GM23248 (cell line): ENCODE results near the gene SLC4A1AP. TPM values are rescaled to one million over a fixed set of nuclear protein-coding genes. Genes with fewer than 3 reads are reported as not detected.

Experiments used
- DNase-seq: peaks from one replicate; pipeline ENCODE4 v3.0.0-alpha.2; 2015
- H2AFZ ChIP-seq: fragments of 200-600 bp; sonication (generic); 2 replicates; pipeline ENCODE4 v1.6.1; 2016; ENCODE audit warnings: antibody characterized with exemption
- H3F3A ChIP-seq: fragments of 200-600 bp; sonication (generic); 2 replicates; pipeline ENCODE4 v1.6.1; 2016; ENCODE audit warnings: mild to moderate bottlenecking, antibody characterized with exemption, mixed run types; ENCODE audit not compliant: insufficient read depth
- H3K27ac ChIP-seq: fragments of 200-600 bp; sonication (generic); 2 replicates; pipeline ENCODE4 v1.5.1; 2016; ENCODE audit warnings: mild to moderate bottlenecking
- H3K27me3 ChIP-seq: fragments of 200-600 bp; sonication (generic); replicated peaks from 2 replicates; pipeline ENCODE4 v1.6.1; 2016; ENCODE audit warnings: mild to moderate bottlenecking; ENCODE audit not compliant: insufficient read depth
- H3K36me3 ChIP-seq: fragments of 200-600 bp; sonication (generic); 2 replicates; pipeline ENCODE4 v1.6.1; 2016; ENCODE audit warnings: low read depth, mild to moderate bottlenecking
- H3K4me1 ChIP-seq: fragments of 200-600 bp; sonication (generic); 2 replicates; pipeline ENCODE4 v1.6.1; 2016; ENCODE audit warnings: mild to moderate bottlenecking; ENCODE audit not compliant: insufficient read depth
- H3K4me2 ChIP-seq: fragments of 200-600 bp; sonication (generic); one replicate; pipeline ENCODE4 v1.6.1; 2016; ENCODE audit warnings: mild to moderate bottlenecking; ENCODE audit not compliant: unreplicated experiment
- H3K4me3 ChIP-seq: fragments of 200-600 bp; sonication (generic); 2 replicates; pipeline ENCODE4 v1.5.1; 2016; ENCODE audit warnings: mild to moderate bottlenecking
- H3K79me2 ChIP-seq: fragments of 200-600 bp; sonication (generic); 2 replicates; pipeline ENCODE4 v1.6.1; 2016; ENCODE audit warnings: mild to moderate bottlenecking; ENCODE audit not compliant: insufficient read depth
- H3K9ac ChIP-seq: fragments of 200-600 bp; sonication (generic); 2 replicates; pipeline ENCODE4 v1.6.1; 2016; ENCODE audit warnings: mild to moderate bottlenecking
- H3K9me2 ChIP-seq: fragments of 200-600 bp; sonication (generic); 2 replicates; pipeline ENCODE4 v1.6.1; 2016; ENCODE audit warnings: mixed run types, mild to moderate bottlenecking, moderate library complexity; ENCODE audit not compliant: insufficient read depth
- H3K9me3 ChIP-seq: fragments of 200-600 bp; sonication (generic); one replicate; pipeline ENCODE4 v1.6.1; 2017; ENCODE audit warnings: low read depth
- H4K20me1 ChIP-seq: fragments of 200-600 bp; sonication (generic); 2 replicates; pipeline ENCODE4 v1.6.0; 2016; ENCODE audit not compliant: insufficient read depth
- EZH2 ChIP-seq: fragments of 200-600 bp; sonication (generic); IDR thresholded peaks from 2 replicates; pipeline ENCODE4 v1.6.1; 2018; ENCODE audit warnings: antibody characterized with exemption, mild to moderate bottlenecking; ENCODE audit not compliant: insufficient read depth, poor library complexity, severe bottlenecking
- EZH2phosphoT487 ChIP-seq: fragments of 200-600 bp; sonication (generic); IDR thresholded peaks from 2 replicates; pipeline ENCODE4 v1.6.1; 2018; ENCODE audit warnings: antibody characterized with exemption, moderate library complexity, mild to moderate bottlenecking, low read depth; ENCODE audit not compliant: insufficient read depth
- WGBS, 2 experiments: methylation state at CpG; one replicate each; pipeline ENCODE4 v1.1.6; 2015 to 2017; ENCODE audit warnings: low lambda C conversion rate in 2 of 2, low coverage in 1 of 2; ENCODE audit errors: missing lambda C conversion rate in 2 of 2; 5-methylcytosine and 5-hydroxymethylcytosine counted together
- in situ Hi-C: fragments of 300-500 bp; cut with MboI; formaldehyde crosslinking; loops from 2 replicates; pipeline ENCODE4 v1.15.0; 2020
- polyA plus RNA-seq: library from polyadenylated mRNA; unstranded; fragments of >200 nt; fragmentation: Nextera tagmentation; extraction: Ambion mirVana; gene quantifications from 2 replicates; pipeline ENCODE4 v1.2.1, GENCODE V29; 2016
- total RNA-seq: library from RNA; depleted of rRNA; stranded (reverse); fragments of >200 nt; shearing (Covaris generic); gene quantifications from 2 replicates; pipeline ENCODE4 v1.2.3, GENCODE V29; 2014

The SLC4A1AP gene
- total and polyA plus RNA-seq, 2 experiments from 2014 or later: 22.4 to 23.9 TPM

DNA sequence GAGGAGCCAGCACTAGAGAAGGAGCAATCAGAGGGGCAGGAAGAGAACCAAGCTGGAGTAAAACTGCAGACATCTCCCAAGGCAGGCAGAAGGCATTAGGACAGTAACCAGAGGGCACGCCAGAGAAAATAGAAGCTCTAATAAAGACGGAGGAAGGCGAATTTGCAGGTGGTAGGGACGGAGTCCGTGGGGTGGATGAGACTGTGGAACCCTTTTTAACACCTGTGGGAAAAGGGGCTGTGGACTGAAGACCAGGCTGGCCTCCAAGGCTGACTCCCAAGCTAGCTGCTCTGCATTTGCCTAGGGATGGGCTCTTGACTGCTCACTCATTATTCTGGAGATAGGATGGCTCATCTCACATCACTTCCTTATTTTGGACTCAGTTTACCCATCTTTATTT, 49.5 kb downstream of the SLC4A1AP start:
- Histone ChIP-seq H3K27ac (no peak overlapping the region), H3K4me1 (peaks cover 25% of the 10 kb centered on the region), H4K20me1 (no peaks in the 10 kb centered on the region), H3K9me2 (no peaks in the 10 kb centered on the region), H3F3A (peaks cover 13% of the 10 kb centered on the region), H3K36me3 (no peaks in the 10 kb centered on the region), H3K27me3 (no peaks in the 10 kb centered on the region), H3K4me3 (no peak overlapping the region), H3K9me3 (no peaks in the 10 kb centered on the region), H3K79me2 (no peaks in the 10 kb centered on the region), H3K4me2 (no peak overlapping the region), H3K9ac (no peak overlapping the region), H2AFZ (no peak overlapping the region)
- no peak for DNase-seq
- whole genome bisulfite sequencing, 2 experiments: 97 to 98% methylated on average over 5 of the region's 5 CpGs
- in situ Hi-C loops: no loop called here
- TF ChIP-seq EZH2phosphoT487 (no peak), EZH2 (no peak)

- H3K4me1 ChIP-seq: peaks cover 25% of the 10 kb centered on the region
- TF ChIP-seq EZH2phosphoT487: no peak
- no peak for TF ChIP-seq EZH2
- H2AFZ ChIP-seq: no peak overlapping the region
- H3K79me2 ChIP-seq: no peaks in the 10 kb centered on the region
- H3K9ac ChIP-seq: no peak overlapping the region
- in situ Hi-C loops: no loop called here
- no peak overlapping the region for H3K4me3 ChIP-seq
- no peaks in the 10 kb centered on the region for H4K20me1 ChIP-seq
- no peaks in the 10 kb centered on the region for H3K36me3 ChIP-seq
- 86% methylated on average over 8 of the region's 8 CpGs for WGBS, 2 experiments
- DNase-seq: no peak
- H3K27ac ChIP-seq: no peak overlapping the region
- H3K9me2 ChIP-seq: no peaks in the 10 kb centered on the region
- no peaks in the 10 kb centered on the region for H3K27me3 ChIP-seq
- peaks cover 13% of the 10 kb centered on the region for H3F3A ChIP-seq
- H3K4me2 ChIP-seq: no peak overlapping the region
- no peaks in the 10 kb centered on the region for H3K9me3 ChIP-seq
Observed at GRCh38 chr2:27714053-27714452, 50.4 kb downstream of the SLC4A1AP start.

DNA sequence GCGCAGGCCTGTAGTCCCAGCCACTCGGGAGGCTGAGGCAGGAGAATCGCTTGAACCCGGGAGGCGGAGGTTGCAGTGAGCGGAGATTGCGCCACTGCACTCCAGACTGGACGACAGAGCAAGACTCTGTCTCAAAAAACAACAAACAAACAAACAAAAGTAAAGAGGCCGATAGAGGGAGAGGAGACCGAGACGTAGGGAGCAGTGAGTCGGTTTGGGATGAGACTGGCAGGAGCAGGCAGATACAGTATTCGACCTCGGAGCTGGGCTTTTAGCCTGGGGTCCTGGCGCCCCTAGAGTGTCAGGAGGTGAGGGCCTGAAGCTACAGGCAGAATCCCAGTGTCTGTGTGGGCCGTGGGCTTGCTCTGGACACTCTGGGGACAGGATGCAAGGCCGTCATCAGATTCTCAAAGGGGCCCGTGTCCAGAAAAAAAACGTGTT, 51.2 kb downstream of the SLC4A1AP start:
- Histone ChIP-seq H3K9me2 (no peaks in the 10 kb centered on the region), H3K27ac (peak overlapping the region; percentile 73), H2AFZ (peak overlapping the region; percentile 83), H3K9ac (peak overlapping the region; percentile 84), H3K36me3 (no peaks in the 10 kb centered on the region), H3F3A (peaks cover 21% of the 10 kb centered on the region), H3K79me2 (no peaks in the 10 kb centered on the region), H3K9me3 (no peaks in the 10 kb centered on the region), H3K4me3 (peak overlapping the region; percentile 72), H3K4me2 (peak overlapping the region; percentile 84), H3K27me3 (no peaks in the 10 kb centered on the region), H3K4me1 (peaks cover 32% of the 10 kb centered on the region), H4K20me1 (no peaks in the 10 kb centered on the region)
- in situ Hi-C loops: no loop called here
- TF ChIP-seq EZH2phosphoT487: no peak
- no peak for TF ChIP-seq EZH2
- 57 to 60% methylated on average over 19 of the region's 19 CpGs for WGBS, 2 experiments
- DNase-seq: peak; percentile 27

DNA sequence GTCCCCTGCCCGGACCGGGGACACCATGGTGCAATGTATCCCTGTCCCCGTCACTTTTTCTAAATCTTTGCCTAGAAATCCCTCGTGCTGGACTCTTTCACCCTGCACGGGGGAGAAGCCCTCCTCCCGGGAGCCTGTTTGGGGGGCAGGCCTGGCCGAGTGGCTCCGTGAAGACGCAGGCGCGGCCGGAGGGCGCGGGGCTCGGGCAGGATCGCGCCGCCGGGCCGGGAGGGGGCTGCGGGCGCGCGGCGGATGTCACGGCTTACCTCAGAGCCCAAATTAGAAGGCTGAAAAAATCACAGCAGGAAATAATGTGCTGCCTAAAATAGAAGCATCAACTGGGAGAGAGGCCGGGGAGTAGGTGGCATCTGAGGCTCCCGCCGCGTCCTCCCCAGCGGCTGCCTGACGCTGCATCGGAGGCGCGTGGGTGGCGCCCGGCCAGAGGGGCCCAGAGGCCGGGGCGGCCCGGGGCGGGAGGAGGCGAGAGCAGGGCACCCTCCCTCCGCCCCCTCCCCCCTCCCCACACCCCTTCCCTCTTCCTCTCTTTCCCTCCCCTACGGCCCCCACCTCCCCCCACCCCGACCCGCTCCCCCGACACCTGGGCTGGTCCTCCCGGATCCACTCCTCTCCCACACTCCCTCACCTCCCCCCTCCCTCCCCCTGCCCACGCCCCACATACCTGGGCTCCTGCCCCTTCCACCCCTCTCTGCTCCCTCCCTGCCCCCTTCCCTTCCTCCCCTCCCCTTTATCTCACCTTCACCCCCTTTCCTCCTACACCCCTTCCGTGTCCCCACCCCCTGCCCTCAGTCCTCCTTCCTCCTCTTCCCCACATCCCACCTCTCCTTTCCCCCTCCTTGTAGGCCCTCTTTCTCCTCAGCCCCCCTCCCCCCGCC, 51.9 kb downstream of the SLC4A1AP start:
- 0 to 4% methylated on average over 25 to 49 of the region's 51 CpGs for WGBS, 2 experiments
- no peaks in the 10 kb centered on the region for H3K9me3 ChIP-seq
- peak overlapping the region; percentile 84 for H3K9ac ChIP-seq
- TF ChIP-seq EZH2 (no peak), EZH2phosphoT487 (no peak)
- H3K4me2 ChIP-seq: peak overlapping the region; percentile 84
- H3K79me2 ChIP-seq: no peaks in the 10 kb centered on the region
- in situ Hi-C loops: no loop called here
- peaks cover 22% of the 10 kb centered on the region for H3F3A ChIP-seq
- H2AFZ ChIP-seq: peak overlapping the region; percentile 83
- H4K20me1 ChIP-seq: no peaks in the 10 kb centered on the region
- no peaks in the 10 kb centered on the region for H3K36me3 ChIP-seq
- H3K27ac ChIP-seq: peak overlapping the region; percentile 83
- peaks cover 37% of the 10 kb centered on the region for H3K4me1 ChIP-seq
- peak overlapping the region; percentile 72 for H3K4me3 ChIP-seq
- no peaks in the 10 kb centered on the region for H3K27me3 ChIP-seq
- no peaks in the 10 kb centered on the region for H3K9me2 ChIP-seq
- peak; percentile 85 for DNase-seq
